Measurements from ENCODE around the gene IL1R1.
"Not testable (repeated sequence)": the region's sequence is repeated elsewhere in the genome, so short reads cannot be mapped to it uniquely, and the experiment has no call there.

IL1R1 gene

GRCh38 chr2:102141970-102142828 lies at the start of gene IL1R1:
IL1R1 (plus strand) TSS chr2:102142746; CDS start chr2:102157725, 14,979 bp downstream.
- DNase-seq = no peak

GRCh38 chr2:102093662-102094061 lies 48.9 kb upstream of the IL1R1 start:
- no peak for DNase-seq

- DNase-seq = no peak
Measured at GRCh38 chr2:102094917-102095316, 47.6 kb upstream of the IL1R1 start.

GRCh38 chr2:102096103-102096502 lies 46.4 kb upstream of the IL1R1 start:
- no peak for DNase-seq

GRCh38 chr2:102098756-102099155 lies 43.8 kb upstream of the IL1R1 start:
- DNase-seq = no peak

GRCh38 chr2:102099536-102100298 lies 42.8 kb upstream of the IL1R1 start:
- no peak for DNase-seq

GRCh38 chr2:102100371-102101096 lies 42.0 kb upstream of the IL1R1 start:
- no peak for DNase-seq

GRCh38 chr2:102101097-102101848 lies 41.3 kb upstream of the IL1R1 start:
- DNase-seq = no peak

GRCh38 chr2:102101849-102102635 lies 40.5 kb upstream of the IL1R1 start:
- no peak for DNase-seq

- not testable (repeated sequence) for DNase-seq
Measured at GRCh38 chr2:102102636-102102948, 40.0 kb upstream of the IL1R1 start.

- DNase-seq = no peak
Measured at GRCh38 chr2:102103284-102103683, 39.3 kb upstream of the IL1R1 start.

GRCh38 chr2:102103992-102104871 lies 38.3 kb upstream of the IL1R1 start:
- DNase-seq = no peak

- DNase-seq = no peak
Measured at GRCh38 chr2:102106133-102106556, 36.4 kb upstream of the IL1R1 start.

GRCh38 chr2:102106813-102107740 lies 35.5 kb upstream of the IL1R1 start:
- not testable (repeated sequence) for DNase-seq

- no peak for DNase-seq
Measured at GRCh38 chr2:102107741-102108070, 34.8 kb upstream of the IL1R1 start.

GRCh38 chr2:102109016-102109415 lies 33.5 kb upstream of the IL1R1 start:
- no peak for DNase-seq

- no peak for DNase-seq
Measured at GRCh38 chr2:102110171-102110570, 32.4 kb upstream of the IL1R1 start.

GRCh38 chr2:102110596-102111334 lies 31.8 kb upstream of the IL1R1 start:
- DNase-seq = no peak

GRCh38 chr2:102111823-102112222 lies 30.7 kb upstream of the IL1R1 start:
- DNase-seq = no peak

Measured in NCI-H1048 (cell line).